A172 (cell line): Measurements from ENCODE around the gene BIRC7. TPM values are rescaled to one million over a fixed set of nuclear protein-coding genes. Genes with fewer than 3 reads are reported as not detected.

Source experiments
- DNase-seq: peaks from one replicate; pipeline ENCODE4 v3.0.0-alpha.2; 2015; ENCODE audit warnings: low spot score
- total RNA-seq: library from RNA; depleted of rRNA; stranded (reverse); fragments of >200 nt; shearing (Covaris generic); gene quantifications from 2 replicates; pipeline ENCODE4 v1.2.3, GENCODE V29; 2014; rRNA removed

BIRC7 gene
- 0.19 TPM in 1 of 2 replicates, not detected in the other for total RNA-seq

- no peak for DNase-seq
Observed at GRCh38 chr20:63235399-63235983, at the start of gene BIRC7. BIRC7 (plus strand) TSS chr20:63235905; CDS start chr20:63236097, 192 bp downstream.

DNA sequence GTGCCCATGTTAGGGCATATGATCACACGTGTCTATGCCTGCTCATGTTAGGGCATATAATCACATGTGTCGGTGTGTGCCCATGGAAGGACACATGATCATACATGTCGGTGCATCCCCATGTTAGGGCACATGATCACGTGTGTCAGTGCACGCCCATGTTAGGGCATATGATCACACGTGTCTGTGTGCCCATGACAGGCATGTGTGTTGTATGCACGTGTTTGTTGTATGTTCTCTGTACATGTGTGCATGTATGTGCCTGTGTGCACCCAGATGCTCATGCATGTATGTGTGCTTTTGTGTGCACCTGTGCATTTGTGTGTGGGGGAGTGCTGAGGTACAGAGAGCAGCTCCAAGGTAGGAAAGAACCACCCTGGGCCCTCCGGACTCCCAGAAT, 49.6 kb upstream of the BIRC7 start:
- DNase-seq: no peak

DNA sequence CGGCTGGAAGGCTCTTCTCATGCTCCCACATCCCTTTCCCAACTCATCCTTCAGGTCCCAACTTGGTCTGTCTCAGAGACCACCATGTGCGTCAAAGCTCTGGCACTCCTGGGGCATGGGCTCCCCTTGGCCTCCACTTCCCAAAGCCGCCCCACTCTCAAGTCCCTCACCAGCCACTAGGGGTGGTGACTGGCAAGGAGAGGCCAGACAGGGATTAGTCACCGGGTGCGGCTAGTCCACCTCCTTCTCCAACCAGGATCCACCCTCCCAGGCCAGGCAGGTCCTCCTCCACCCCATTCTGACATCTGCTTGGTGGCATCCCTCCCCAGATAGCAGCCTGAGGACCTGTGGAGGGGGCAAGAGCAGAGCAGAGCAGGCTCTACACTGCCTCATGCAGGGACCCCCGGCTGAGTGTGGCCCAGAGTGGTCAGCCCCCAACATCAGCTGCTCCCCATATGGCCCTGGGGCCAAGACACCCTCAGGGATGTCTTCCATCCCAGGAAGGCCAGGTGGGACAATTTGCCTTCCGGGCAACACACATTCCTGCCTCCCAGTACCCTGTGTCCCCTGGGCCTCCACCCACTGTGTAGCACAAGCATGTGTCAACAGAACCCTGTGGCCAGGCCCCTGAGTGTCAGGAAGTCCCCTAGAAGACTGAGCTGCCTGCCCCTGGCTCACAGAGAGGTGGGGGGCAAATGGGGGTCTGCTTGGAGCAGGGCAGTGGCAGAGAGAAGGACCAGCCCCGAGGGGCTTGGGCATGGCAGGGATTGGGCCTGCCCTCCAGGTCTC, 49.0 kb upstream of the BIRC7 start:
- peak; percentile 67 for DNase-seq

- no peak for DNase-seq
Observed at GRCh38 chr20:63187338-63188158, 48.2 kb upstream of the BIRC7 start.

DNA sequence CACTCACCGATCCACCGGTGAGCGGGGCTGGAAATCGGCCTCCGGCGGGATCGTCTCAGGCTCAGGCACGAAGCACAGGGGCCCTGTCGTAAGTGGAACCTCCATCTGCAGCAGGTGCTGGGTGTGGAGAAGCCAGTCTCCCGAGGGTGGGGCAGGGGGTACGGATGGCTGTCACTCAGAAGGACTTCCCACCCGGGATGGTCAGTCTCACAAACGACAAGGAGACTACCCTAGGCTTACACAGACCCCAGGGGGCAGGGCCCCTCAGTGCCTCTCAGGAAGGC, 47.6 kb upstream of the BIRC7 start:
- no peak for DNase-seq

- DNase-seq: no peak
Observed at GRCh38 chr20:63188641-63189321, 46.9 kb upstream of the BIRC7 start.

DNA sequence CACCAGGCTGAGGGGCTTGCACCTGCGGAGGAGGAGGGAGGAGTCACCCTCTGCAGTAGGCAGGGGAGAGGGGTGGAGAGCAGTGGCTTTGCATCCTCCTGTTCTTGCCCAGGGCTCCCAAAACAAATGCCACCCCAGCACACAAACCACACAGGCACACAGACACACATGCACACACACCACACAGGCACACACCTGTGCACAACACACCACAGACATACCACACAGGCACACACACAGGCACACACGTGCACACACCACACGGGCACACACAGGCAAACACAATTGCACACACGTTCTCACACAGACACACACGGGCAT, 46.4 kb upstream of the BIRC7 start:
- DNase-seq: no peak

- no peak for DNase-seq
Observed at GRCh38 chr20:63189846-63190559, 45.7 kb upstream of the BIRC7 start.

DNA sequence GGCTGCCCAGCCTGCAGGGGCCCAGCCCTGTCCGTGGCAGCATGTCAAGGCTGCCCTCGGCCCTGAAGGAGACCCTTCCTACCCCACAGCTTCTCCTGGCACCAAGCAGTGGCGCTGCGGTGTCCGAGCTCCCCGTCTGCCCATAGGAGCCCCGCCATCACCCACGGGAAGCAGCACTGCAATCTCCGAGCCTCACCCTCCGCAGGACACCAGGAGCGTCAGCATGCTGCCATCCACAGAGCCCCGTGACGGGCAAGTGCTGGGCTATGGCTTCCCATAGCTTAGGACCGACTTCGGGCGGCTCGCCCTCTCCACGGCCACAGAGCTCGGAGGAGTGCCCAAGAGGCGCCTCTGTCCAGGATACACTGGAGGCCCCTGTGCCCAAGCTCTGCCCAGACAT, 44.9 kb upstream of the BIRC7 start:
- DNase-seq: no peak

GRCh38 chr20:63191400-63191799, 44.3 kb upstream of the BIRC7 start:
- peak; percentile 83 for DNase-seq

- DNase-seq: no peak
Observed at GRCh38 chr20:63192721-63193120, 43.0 kb upstream of the BIRC7 start.

GRCh38 chr20:63194007-63194796, 41.5 kb upstream of the BIRC7 start:
- no peak for DNase-seq

DNA sequence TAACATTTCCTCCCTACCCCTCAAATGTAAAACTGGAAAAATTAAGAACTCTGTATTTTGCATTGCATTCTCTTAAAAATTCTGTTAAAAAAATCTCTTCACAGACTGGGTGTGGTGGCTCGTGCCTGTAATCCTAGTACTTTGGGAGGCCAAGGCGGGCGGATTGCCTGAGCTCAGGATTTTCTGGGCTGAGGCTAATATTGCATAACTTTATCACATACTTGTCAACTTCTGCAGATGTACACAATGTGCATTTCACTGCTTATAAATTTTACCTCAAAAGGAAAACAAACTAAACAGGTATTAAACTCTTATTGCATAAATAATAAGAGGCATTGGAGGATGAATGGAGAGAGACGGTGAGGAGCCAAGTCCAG, 40.9 kb upstream of the BIRC7 start:
- DNase-seq: no peak

GRCh38 chr20:63196768-63197470, 38.8 kb upstream of the BIRC7 start:
- peak; percentile 28 for DNase-seq

DNA sequence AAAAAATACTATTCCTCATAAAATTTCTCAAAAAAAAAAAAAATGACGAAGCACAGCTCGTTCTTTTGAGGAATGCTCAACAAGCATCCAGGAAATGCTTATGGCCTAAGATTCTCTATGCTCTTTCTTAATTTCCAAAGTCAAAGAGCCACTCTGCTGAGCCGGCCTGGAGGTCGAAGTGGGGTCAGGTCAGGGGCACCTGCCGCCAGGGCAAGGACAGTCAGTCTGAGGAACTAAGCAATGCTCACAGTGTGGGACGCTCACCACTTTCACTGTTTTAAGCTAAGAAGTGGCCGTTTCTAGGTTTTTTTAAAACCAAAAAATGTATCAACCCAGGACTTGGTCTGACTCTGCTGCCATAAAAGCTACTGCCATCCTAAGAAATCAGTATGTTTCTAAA, 37.1 kb upstream of the BIRC7 start:
- DNase-seq: no peak

DNA sequence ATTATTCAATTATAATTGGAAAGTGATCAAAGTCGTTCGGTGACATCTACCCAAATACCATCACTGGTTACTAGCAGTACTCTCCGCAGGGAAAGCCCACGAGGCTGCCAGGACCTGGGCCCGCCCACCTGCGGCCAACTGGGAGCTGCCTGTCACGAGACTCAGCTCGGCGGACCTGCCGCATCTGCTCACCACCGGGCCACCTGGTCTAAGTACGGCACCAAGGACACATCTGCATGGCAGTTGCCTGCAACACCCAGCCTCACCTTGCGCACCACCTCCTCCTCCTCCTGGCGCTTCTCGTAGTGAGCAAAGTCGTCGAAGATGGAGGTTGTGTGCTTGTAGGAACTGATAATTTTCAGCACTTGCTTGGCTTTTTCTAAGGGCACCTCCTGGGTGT, 33.7 kb upstream of the BIRC7 start:
- DNase-seq: no peak

- DNase-seq: no peak
Observed at GRCh38 chr20:63202811-63203526, 32.7 kb upstream of the BIRC7 start.

DNA sequence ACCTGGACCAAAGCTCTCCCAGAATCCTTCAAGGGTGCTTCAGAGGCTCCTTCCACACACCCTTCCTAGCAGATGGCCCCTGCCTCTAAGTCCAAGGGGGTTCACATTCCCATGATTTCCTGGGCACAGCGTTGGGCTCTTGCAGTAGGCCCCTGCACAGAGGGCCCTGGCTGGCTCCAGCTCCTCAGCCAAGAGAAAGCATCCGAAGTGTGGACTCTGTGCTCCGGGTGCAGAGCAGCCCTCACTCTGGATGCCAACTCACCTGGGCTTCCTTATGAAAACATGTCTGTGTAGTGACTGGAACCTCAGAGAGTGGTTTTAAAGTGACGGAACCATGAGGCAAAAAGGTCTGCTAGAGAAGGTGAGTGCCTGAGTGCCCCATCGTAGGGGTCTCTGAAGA, 31.3 kb upstream of the BIRC7 start:
- DNase-seq: no peak

GRCh38 chr20:63205896-63206295, 29.8 kb upstream of the BIRC7 start:
- DNase-seq: no peak

GRCh38 chr20:63206878-63207277, 28.8 kb upstream of the BIRC7 start:
- peak; percentile 85 for DNase-seq
